Neural cell (in vitro differentiated cells): Measurements from ENCODE around the gene CFAP20DC.

Experiments
- CTCF ChIP-seq: fragments of 450-650 bp; IDR thresholded peaks from 2 replicates; pipeline ENCODE4 v1.5.1; 2014; ENCODE audit warnings: antibody characterized with exemption, mild to moderate bottlenecking, moderate library complexity; ENCODE audit not compliant: poor library complexity, severe bottlenecking
- EP300 ChIP-seq: fragments of 450-650 bp; conservative IDR thresholded peaks from 2 replicates; pipeline ENCODE4 v1.6.1; 2014; ENCODE audit warnings: antibody characterized with exemption, mild to moderate bottlenecking, moderate library complexity; ENCODE audit not compliant: poor library complexity, severe bottlenecking
- POLR2AphosphoS5 ChIP-seq: IDR thresholded peaks from 2 replicates; pipeline ENCODE4 v1.6.1; 2012
- RAD21 ChIP-seq: fragments of 450-650 bp; conservative IDR thresholded peaks from 2 replicates; pipeline ENCODE4 v1.6.1; 2014; ENCODE audit warnings: antibody characterized with exemption, mild to moderate bottlenecking, moderate library complexity
- TF ChIP-seq, protein P1 (sequence below): IDR thresholded peaks from 2 replicates; pipeline ENCODE4 v1.6.1; 2012; ENCODE audit warnings: borderline replicate concordance

DNA sequence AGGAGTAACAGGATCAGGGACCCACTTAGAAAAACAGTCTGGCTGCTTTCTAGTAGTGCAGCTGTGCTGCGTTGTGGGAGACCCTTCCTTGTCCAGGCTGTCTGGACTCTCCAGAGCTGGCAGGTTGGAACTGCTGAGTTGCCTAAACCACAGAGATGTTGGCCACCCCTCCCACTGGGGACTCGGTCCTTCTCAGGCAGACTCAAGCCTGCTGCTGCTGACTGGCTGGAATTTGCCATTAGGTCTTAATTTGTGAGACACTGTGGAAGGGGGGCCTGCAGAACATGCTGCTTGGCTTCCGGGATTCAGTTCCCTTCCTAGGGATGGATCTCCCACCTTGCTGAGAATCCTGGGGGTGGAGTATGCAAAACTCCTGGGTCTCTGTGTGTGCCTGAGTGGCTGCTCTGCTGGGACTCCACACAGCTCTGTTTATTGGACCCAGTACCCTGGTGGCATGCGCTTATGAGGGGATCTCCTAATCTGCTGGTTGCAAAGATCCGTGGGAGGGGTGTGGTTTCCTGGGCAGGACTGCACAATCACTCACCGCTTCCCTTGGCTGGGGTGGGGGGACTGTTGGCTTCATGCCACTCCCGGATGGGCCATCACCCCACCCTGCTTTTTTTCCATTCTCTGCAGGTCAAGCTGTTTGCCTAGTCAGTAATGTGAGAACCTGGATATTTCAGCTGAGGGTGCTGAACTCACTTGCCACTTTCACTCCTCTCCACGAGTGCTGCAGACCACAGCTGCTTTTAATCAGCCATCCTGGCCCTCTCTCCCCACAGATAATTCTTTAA is 150.5 kb downstream of the CFAP20DC start:
- TF ChIP-seq CTCF (no peak), POLR2AphosphoS5 (no peak), RAD21 (no peak), EP300 (no peak)
- TF ChIP-seq, protein P1, sequence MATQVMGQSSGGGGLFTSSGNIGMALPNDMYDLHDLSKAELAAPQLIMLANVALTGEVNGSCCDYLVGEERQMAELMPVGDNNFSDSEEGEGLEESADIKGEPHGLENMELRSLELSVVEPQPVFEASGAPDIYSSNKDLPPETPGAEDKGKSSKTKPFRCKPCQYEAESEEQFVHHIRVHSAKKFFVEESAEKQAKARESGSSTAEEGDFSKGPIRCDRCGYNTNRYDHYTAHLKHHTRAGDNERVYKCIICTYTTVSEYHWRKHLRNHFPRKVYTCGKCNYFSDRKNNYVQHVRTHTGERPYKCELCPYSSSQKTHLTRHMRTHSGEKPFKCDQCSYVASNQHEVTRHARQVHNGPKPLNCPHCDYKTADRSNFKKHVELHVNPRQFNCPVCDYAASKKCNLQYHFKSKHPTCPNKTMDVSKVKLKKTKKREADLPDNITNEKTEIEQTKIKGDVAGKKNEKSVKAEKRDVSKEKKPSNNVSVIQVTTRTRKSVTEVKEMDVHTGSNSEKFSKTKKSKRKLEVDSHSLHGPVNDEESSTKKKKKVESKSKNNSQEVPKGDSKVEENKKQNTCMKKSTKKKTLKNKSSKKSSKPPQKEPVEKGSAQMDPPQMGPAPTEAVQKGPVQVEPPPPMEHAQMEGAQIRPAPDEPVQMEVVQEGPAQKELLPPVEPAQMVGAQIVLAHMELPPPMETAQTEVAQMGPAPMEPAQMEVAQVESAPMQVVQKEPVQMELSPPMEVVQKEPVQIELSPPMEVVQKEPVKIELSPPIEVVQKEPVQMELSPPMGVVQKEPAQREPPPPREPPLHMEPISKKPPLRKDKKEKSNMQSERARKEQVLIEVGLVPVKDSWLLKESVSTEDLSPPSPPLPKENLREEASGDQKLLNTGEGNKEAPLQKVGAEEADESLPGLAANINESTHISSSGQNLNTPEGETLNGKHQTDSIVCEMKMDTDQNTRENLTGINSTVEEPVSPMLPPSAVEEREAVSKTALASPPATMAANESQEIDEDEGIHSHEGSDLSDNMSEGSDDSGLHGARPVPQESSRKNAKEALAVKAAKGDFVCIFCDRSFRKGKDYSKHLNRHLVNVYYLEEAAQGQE: no peak
